ENCODE measurements around the gene LAMA1.
"Not testable (repeated sequence)": the region's sequence is repeated elsewhere in the genome, so short reads cannot be mapped to it uniquely, and the experiment has no call there.

Gene LAMA1

DNA sequence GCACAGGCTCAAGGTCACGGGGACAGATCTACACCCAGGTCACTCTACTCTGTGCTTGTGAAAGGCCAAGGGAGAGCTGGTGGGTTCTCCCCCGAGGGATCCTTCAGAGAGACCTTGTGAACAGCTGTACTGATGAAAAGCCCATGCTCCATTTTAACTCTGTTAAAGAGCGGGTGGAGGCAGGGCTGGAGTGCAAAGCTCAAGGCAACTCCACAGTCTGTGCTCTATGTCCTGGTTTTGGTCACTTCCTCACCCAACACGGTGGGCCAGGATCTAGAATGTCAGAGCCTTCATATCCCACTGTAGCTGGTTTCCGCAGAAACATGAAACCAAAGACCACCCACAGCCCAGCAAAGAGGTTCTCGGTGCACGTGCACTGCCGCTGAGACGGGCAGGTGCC is 177.1 kb downstream of the LAMA1 start:
- no peak overlapping the region for H3K4me3 ChIP-seq (ENCODE audit: low read length)
- no peaks in the 10 kb centered on the region for H3K27me3 ChIP-seq (ENCODE audit: insufficient read depth, low read length)
- H3K36me3 ChIP-seq (ENCODE audit: insufficient read depth, low read length): peaks cover 38% of the 10 kb centered on the region
- H2AFZ ChIP-seq (ENCODE audit: low read depth, low read length): no peak overlapping the region
- H3K9me3 ChIP-seq (ENCODE audit: low read length): no peaks in the 10 kb centered on the region
- H3K4me1 ChIP-seq (ENCODE audit: insufficient read depth, low read length): peaks cover 15% of the 10 kb centered on the region

DNA sequence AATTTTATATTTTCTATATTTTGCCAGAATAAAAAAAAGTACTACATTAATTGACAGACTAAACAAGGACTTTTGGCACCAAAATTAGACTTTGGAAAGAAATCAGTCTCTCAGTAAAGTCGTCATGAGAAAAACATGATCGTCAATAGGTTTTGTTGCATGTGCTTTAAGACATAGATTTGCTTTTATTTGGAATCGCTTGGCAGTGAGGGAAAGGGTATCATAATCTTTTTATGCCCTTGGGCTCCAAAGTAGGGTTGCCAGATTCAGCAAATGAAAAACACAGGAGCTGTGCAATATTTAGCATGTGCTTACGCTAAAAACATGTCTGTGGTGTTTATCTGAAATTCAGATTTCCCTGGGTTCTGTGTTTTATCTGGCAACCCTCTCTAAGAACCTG is 177.6 kb downstream of the LAMA1 start:
- Histone ChIP-seq H3K27me3 (ENCODE audit: insufficient read depth, low read length) (no peaks in the 10 kb centered on the region), H3K9me3 (ENCODE audit: low read length) (no peaks in the 10 kb centered on the region), H3K4me3 (ENCODE audit: low read length) (no peak overlapping the region), H2AFZ (ENCODE audit: low read depth, low read length) (no peak overlapping the region), H3K36me3 (ENCODE audit: insufficient read depth, low read length) (peaks cover 35% of the 10 kb centered on the region), H3K4me1 (ENCODE audit: insufficient read depth, low read length) (peaks cover 15% of the 10 kb centered on the region)

DNA sequence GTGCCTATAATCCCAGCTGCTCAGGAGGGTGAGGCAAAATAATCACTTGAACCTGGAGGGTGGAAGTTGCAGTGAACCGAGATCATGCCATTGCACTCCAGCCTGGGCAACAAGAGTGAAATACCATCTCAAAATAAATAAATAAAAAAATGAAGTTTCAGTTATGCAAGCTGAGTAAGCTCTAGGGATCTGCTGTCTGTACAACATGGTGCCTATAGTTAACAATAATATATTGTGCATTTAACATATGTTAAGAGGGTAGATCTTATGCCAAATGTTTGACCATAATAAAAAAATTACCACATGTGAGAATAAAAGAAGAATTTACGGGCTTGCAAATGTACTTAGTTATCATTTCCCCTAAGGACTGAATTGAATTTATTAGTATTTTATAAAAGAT is 179.2 kb downstream of the LAMA1 start:
- H3K9me3 ChIP-seq (ENCODE audit: low read length); H2AFZ ChIP-seq (ENCODE audit: low read depth, low read length); H3K4me3 ChIP-seq (ENCODE audit: low read length); H3K27me3 ChIP-seq (ENCODE audit: insufficient read depth, low read length): not testable (repeated sequence)
- H3K36me3 ChIP-seq (ENCODE audit: insufficient read depth, low read length): peaks cover 30% of the 10 kb centered on the region
- peaks cover 15% of the 10 kb centered on the region for H3K4me1 ChIP-seq (ENCODE audit: insufficient read depth, low read length)

DNA sequence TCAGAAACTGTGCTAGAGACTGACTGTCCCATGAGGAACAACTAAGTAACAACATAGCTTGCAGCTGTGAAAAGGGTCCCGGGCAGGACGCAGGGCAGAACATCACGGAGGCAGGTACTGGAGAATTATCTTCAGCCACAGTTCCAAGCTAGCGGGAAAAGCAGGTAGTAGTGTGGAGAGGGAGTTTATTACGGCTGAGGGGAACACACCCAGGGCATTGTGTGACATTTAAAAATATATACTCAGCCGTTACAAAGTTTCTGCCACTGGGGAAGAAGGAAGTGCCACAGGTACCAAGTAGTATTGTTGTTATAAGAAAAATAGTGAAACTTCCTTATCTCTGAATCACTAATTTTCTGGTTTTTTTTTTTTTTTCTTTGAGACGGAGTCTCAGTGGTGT is 179.6 kb downstream of the LAMA1 start:
- H3K27me3 ChIP-seq (ENCODE audit: insufficient read depth, low read length): no peaks in the 10 kb centered on the region
- peaks cover 15% of the 10 kb centered on the region for H3K4me1 ChIP-seq (ENCODE audit: insufficient read depth, low read length)
- no peak overlapping the region for H2AFZ ChIP-seq (ENCODE audit: low read depth, low read length)
- H3K9me3 ChIP-seq (ENCODE audit: low read length): no peaks in the 10 kb centered on the region
- peaks cover 26% of the 10 kb centered on the region for H3K36me3 ChIP-seq (ENCODE audit: insufficient read depth, low read length)
- H3K4me3 ChIP-seq (ENCODE audit: low read length): no peak overlapping the region

DNA sequence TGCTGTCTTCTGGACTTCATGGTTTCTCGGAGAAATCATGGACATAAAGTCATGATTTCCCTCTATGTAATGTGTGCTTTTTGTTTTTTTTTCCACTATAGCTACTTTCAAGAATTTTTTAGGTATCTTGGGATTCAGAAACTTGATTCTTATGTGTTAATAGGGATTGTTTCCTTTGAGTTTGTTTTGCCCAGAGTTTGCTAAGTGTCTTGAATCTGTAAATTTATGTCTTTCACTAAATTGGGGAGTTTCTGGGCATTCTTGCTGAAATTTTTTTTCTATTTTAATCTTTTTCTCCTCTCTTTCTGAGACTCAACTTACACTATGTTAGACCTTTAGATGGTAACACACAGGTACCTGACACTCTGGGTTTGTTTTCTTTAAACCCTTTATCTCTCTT is 182.7 kb downstream of the LAMA1 start:
- no peaks in the 10 kb centered on the region for H3K27me3 ChIP-seq (ENCODE audit: insufficient read depth, low read length)

DNA sequence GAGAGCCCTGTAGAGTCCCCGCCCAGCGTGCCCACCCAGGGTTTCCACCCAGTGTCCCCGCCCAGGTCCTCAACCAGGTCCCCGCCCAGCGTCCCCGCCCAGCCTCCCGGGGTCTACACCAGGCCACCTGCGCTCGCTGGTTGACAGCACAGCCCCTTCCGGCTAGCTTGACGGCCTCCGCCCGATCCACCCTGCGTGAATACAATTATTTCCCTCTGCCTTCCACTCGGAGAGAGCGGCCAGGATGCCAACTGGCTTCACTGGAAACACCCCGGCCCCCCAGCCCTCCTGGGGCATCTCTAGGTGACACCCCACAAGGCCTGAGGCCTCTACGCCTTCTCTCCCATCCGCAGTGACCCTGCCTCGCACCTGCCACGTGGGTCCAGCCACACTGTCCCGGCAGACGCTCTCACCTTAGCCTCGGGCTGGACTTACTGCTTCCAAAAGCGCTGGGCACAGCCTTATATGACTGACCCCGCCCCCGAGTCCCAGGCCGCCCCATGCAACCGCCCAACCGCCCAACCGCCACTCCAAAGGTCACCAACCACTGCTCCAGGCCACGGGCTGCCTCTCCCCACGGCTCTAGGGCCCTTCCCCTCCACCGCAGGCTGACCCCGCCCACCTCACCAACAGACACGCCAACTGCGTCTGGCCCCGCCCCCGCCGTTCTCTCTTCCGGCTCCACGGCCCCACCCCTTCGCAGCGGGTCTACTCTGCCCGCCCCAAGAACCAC is 188.1 kb downstream of the LAMA1 start:
- H3K4me1 ChIP-seq (ENCODE audit: insufficient read depth, low read length): peaks cover 2% of the 10 kb centered on the region
- H2AFZ ChIP-seq (ENCODE audit: low read depth, low read length): no peak overlapping the region
- H3K36me3 ChIP-seq (ENCODE audit: insufficient read depth, low read length): no peaks in the 10 kb centered on the region
- H3K9me3 ChIP-seq (ENCODE audit: low read length): no peaks in the 10 kb centered on the region
- H3K27me3 ChIP-seq (ENCODE audit: insufficient read depth, low read length): no peaks in the 10 kb centered on the region
- no peak overlapping the region for H3K4me3 ChIP-seq (ENCODE audit: low read length)

More for the DNA sequence above, 182.7 kb downstream of the LAMA1 start:
- H3K4me3 ChIP-seq (ENCODE audit: low read length): no peak overlapping the region
- no peak overlapping the region for H2AFZ ChIP-seq (ENCODE audit: low read depth, low read length)
- peaks cover 14% of the 10 kb centered on the region for H3K4me1 ChIP-seq (ENCODE audit: insufficient read depth, low read length)
- peaks cover 3% of the 10 kb centered on the region for H3K36me3 ChIP-seq (ENCODE audit: insufficient read depth, low read length)
- no peaks in the 10 kb centered on the region for H3K9me3 ChIP-seq (ENCODE audit: low read length)

DNA sequence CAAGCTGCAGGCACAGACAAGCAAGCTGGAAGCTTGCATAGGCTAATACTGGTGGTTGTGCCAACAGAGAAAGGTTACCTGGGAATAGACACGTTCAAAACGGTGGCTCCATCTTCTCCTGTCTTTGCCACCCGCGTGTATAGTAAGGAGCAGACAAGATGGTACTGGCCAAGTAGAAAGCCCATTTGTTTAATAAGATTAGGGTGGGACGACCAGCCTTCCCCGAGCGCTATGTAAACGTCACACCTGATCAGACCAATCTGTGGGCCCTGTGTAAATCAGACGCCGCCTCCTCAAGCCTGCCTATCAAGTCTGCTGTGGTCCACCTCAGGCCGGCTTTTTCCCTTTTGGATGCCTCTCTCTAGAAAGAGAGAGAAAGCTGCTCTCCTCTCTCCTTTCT is 189.2 kb downstream of the LAMA1 start:
- H3K27me3 ChIP-seq (ENCODE audit: insufficient read depth, low read length): no peaks in the 10 kb centered on the region
- no peaks in the 10 kb centered on the region for H3K9me3 ChIP-seq (ENCODE audit: low read length)
- H3K36me3 ChIP-seq (ENCODE audit: insufficient read depth, low read length): no peaks in the 10 kb centered on the region
- H3K4me1 ChIP-seq (ENCODE audit: insufficient read depth, low read length): peaks cover 13% of the 10 kb centered on the region
- H2AFZ ChIP-seq (ENCODE audit: low read depth, low read length): no peak overlapping the region
- no peak overlapping the region for H3K4me3 ChIP-seq (ENCODE audit: low read length)

DNA sequence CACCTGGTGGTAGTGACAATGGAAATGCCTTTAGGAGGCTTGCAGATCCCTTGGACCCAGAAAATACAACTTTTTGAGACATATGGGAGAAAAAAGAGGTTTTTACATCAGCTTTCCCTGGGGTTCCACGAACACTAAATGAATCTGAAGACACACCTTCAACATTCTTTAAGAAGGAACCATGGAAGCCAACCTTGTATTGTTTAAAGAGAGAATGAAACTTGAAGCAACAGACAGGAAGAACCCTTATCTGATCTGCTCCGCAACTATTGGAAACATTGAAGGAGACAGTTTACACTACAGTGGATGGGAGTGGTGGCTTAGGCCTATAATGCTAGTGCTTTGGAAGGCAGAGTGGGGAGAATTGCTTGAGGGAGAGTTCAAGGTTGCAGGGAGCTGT is 190.4 kb downstream of the LAMA1 start:
- no peak overlapping the region for H3K4me3 ChIP-seq (ENCODE audit: low read length)
- no peaks in the 10 kb centered on the region for H3K27me3 ChIP-seq (ENCODE audit: insufficient read depth, low read length)
- no peak overlapping the region for H2AFZ ChIP-seq (ENCODE audit: low read depth, low read length)
- H3K4me1 ChIP-seq (ENCODE audit: insufficient read depth, low read length): peaks cover 14% of the 10 kb centered on the region
- H3K9me3 ChIP-seq (ENCODE audit: low read length): no peaks in the 10 kb centered on the region
- no peaks in the 10 kb centered on the region for H3K36me3 ChIP-seq (ENCODE audit: insufficient read depth, low read length)

DNA sequence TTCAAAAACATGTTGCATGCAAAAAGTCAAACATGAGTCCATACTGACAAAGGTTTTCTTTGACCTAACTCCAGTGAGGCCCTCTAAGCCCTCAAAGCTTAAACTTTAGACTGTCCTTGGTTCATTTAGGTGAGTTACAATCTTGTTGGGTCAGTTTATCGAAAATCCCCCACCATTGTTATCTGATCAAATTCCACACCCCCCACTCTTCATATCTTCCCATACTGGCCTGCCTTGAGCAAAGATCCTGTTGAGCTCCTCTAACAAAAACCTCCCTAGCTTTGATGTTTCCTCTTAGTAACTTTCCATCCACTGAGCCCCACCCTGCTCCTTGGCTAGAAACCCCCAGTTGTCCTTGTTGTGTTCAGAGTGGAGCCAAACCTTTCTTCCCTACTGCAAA is 194.4 kb downstream of the LAMA1 start:
- H3K27me3 ChIP-seq (ENCODE audit: insufficient read depth, low read length): no peaks in the 10 kb centered on the region
- no peak overlapping the region for H3K4me3 ChIP-seq (ENCODE audit: low read length)
- H2AFZ ChIP-seq (ENCODE audit: low read depth, low read length): no peak overlapping the region
- no peaks in the 10 kb centered on the region for H3K9me3 ChIP-seq (ENCODE audit: low read length)
- H3K4me1 ChIP-seq (ENCODE audit: insufficient read depth, low read length): peaks cover 14% of the 10 kb centered on the region
- H3K36me3 ChIP-seq (ENCODE audit: insufficient read depth, low read length): no peaks in the 10 kb centered on the region

DNA sequence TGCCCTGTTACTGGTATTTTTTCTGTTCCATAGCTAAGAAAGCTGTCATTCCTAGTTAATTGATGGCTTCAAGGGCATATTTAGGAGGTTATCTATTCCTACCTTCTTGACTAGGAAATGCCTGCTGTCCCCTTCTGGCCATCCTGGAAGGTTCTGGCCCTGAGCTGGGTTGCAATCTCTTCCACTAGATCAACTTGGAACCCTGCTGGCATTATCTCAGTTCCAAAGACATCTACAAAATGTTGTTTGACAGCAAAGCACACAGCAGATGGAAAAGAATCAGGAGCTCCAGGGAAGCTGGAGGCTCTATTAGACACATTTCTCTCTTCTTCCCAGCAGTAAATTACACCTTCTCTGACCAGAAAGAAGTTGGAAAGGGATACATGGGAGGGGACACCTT is 196.0 kb downstream of the LAMA1 start:
- H3K9me3 ChIP-seq (ENCODE audit: low read length): no peaks in the 10 kb centered on the region
- H3K4me3 ChIP-seq (ENCODE audit: low read length): no peak overlapping the region
- H3K4me1 ChIP-seq (ENCODE audit: insufficient read depth, low read length): peaks cover 14% of the 10 kb centered on the region

DNA sequence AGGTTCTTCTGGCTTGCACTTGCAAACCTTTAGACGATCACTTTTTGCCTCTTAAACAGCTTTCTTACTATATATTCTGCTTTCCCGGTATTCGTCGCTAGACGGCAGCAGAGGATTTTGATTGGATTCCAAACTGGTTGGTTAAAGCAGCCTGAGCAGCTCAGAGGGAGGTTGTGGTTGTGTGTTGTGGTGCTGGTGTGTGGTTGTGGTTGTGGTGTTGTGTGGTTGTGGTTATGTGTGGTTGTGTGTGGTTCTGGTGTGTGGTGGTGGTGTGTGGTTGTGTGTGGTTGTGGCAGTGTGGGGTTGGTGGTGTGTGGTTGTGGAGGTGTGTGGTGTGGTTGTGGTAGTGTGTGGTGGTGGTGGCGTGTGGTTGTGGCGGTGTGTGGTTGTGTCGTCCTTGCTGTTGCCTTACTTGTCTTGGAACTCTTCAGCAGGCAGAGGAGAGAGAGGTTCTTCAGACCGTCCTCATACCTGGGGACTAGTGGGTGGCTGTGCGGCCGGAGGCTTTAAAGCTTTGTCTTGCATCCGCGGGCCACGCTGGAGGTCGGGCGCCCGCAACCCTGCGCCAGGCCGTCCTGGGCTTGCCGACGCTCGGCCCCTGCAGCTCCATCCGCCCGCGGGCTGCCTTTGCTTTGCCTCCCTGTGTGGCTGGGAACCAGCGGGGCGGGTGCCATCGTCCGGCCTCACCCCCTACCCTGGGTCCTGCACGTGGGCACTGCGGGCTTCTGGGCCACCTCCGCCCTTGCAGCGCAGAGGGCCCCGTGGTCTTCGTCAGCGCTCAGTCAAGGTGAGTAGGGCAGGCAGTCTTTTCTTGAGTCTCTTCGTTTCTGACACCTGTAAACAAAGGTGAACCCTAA is 197.3 kb downstream of the LAMA1 start:
- Histone ChIP-seq H2AFZ (ENCODE audit: low read depth, low read length) (no peak overlapping the region), H3K4me3 (ENCODE audit: low read length) (no peak overlapping the region), H3K9me3 (ENCODE audit: low read length) (no peaks in the 10 kb centered on the region), H3K4me1 (ENCODE audit: insufficient read depth, low read length) (peaks cover 14% of the 10 kb centered on the region), H3K27me3 (ENCODE audit: insufficient read depth, low read length) (no peaks in the 10 kb centered on the region), H3K36me3 (ENCODE audit: insufficient read depth, low read length) (peaks cover 3% of the 10 kb centered on the region)

More for the DNA sequence above, 196.0 kb downstream of the LAMA1 start:
- Histone ChIP-seq H3K36me3 (ENCODE audit: insufficient read depth, low read length) (peaks cover 3% of the 10 kb centered on the region), H3K27me3 (ENCODE audit: insufficient read depth, low read length) (no peaks in the 10 kb centered on the region), H2AFZ (ENCODE audit: low read depth, low read length) (no peak overlapping the region)

DNA sequence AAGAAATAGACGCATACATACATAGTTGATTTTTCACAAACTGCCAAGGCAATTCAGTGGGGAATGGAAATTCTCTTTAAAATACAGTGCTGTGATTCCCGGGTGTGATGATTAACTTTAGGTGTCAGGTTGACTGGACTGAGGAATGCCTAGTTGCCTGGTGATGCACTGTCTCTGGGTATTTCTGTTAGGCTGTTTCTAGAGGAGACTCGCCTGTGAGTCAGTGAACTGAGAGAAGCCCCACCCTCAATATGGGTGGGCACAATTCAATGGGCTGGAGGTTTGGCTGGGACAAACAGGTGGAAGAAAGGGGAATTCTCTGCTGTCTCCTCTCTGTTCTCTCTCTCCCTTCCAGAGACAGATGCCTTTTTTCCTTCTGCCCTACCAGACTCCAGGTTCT is 200.5 kb downstream of the LAMA1 start:
- no peaks in the 10 kb centered on the region for H3K4me1 ChIP-seq (ENCODE audit: insufficient read depth, low read length)
- H3K36me3 ChIP-seq (ENCODE audit: insufficient read depth, low read length): peaks cover 3% of the 10 kb centered on the region
- no peaks in the 10 kb centered on the region for H3K27me3 ChIP-seq (ENCODE audit: insufficient read depth, low read length)

DNA sequence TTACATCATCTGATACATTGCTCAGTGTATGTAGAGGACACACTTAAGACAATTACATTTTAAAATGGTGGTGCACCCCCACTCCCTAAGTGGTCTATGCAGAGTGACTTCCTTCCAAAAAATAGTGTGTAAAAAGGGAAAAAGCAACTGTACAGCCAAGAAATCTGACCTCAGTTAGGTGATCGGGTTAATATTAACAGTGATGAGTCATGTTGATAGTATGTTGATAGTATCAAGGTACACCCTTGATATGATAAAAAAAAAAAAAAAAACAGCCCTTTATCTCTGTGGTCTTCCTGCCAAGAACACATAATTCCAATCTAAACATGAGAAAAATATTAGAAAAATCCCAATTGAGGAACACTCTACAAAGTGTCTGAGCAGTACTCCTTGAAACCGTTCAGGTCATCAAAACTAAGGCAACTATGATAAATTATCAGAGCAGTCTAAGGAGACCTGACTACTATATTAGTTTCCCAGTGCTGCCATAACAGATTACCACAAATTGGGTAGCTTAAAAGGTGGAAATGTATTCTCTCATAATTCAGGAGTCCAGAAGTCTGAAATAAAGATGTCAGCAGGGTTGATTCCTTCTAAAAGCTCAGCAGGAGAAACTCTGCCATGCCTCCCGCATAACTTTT is 216.2 kb downstream of the LAMA1 start:
- H3K4me1 ChIP-seq (ENCODE audit: insufficient read depth, low read length): no peaks in the 10 kb centered on the region
- peaks cover 7% of the 10 kb centered on the region for H3K36me3 ChIP-seq (ENCODE audit: insufficient read depth, low read length)
- H3K4me3 ChIP-seq (ENCODE audit: low read length): no peak overlapping the region

More for the DNA sequence above, 200.5 kb downstream of the LAMA1 start:
- Histone ChIP-seq H3K9me3 (ENCODE audit: low read length) (no peaks in the 10 kb centered on the region), H2AFZ (ENCODE audit: low read depth, low read length) (no peak overlapping the region), H3K4me3 (ENCODE audit: low read length) (no peak overlapping the region)

More for the DNA sequence above, 216.2 kb downstream of the LAMA1 start:
- Histone ChIP-seq H2AFZ (ENCODE audit: low read depth, low read length) (no peak overlapping the region), H3K9me3 (ENCODE audit: low read length) (peaks cover 7% of the 10 kb centered on the region), H3K27me3 (ENCODE audit: insufficient read depth, low read length) (no peaks in the 10 kb centered on the region)

Measured in neuron (in vitro differentiated cells).